LNCaP clone FGC (cell line): ENCODE results near the gene ARHGAP20.

Experiments used
- DNase-seq: peaks from one replicate; pipeline ENCODE4 v3.0.0-alpha.2; 2011; ENCODE audit warnings: low read depth
- H3K4me3 ChIP-seq: 2 replicates; pipeline ENCODE4 v1.5.1; 2011; ENCODE audit warnings: mild to moderate bottlenecking, low read depth, low read length, control low read depth
- CTCF ChIP-seq: IDR thresholded peaks from 2 replicates; pipeline ENCODE4 v1.5.1; 2012; ENCODE audit warnings: mild to moderate bottlenecking; ENCODE audit not compliant: control insufficient read depth, insufficient read depth; ENCODE audit errors: extremely low read depth

ARHGAP20 gene, protein sequence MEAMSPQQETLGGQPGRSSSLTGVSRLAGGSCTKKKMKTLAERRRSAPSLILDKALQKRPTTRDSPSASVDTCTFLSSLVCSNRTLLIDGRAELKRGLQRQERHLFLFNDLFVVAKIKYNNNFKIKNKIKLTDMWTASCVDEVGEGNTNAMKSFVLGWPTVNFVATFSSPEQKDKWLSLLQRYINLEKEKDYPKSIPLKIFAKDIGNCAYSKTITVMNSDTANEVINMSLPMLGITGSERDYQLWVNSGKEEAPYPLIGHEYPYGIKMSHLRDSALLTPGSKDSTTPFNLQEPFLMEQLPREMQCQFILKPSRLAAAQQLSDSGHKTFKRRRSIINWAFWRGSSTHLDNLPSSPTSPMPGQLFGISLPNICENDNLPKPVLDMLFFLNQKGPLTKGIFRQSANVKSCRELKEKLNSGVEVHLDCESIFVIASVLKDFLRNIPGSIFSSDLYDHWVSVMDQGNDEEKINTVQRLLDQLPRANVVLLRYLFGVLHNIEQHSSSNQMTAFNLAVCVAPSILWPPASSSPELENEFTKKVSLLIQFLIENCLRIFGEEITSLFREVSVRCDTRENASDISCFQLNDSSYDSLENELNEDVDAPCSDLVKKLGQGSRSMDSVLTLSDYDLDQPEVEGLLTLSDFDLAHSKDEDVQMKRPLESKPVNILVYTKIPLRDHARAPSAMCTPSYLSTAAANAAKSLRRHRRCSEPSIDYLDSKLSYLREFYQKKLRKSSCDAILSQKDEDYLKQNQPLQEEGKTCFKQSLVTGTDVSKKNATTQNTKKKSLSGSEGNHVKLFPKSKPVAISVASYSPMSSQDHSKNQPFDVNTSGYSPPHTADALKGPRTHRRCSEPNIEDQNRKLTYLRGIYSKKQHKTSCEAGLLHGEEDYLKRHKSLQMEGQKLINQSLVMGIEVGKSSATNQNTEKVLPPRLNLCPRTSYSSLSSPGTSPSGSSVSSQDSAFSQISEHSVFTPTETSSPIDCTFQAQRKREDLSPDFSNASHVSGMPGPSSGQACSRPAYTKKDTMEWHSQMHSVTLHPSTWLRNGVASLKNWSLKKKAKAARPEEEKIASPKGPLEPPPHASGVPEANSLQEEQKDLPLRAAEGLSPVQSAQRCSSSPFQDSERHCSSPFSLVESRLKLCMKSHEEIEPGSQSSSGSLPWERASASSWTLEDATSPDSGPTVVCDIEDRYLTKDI

DNA sequence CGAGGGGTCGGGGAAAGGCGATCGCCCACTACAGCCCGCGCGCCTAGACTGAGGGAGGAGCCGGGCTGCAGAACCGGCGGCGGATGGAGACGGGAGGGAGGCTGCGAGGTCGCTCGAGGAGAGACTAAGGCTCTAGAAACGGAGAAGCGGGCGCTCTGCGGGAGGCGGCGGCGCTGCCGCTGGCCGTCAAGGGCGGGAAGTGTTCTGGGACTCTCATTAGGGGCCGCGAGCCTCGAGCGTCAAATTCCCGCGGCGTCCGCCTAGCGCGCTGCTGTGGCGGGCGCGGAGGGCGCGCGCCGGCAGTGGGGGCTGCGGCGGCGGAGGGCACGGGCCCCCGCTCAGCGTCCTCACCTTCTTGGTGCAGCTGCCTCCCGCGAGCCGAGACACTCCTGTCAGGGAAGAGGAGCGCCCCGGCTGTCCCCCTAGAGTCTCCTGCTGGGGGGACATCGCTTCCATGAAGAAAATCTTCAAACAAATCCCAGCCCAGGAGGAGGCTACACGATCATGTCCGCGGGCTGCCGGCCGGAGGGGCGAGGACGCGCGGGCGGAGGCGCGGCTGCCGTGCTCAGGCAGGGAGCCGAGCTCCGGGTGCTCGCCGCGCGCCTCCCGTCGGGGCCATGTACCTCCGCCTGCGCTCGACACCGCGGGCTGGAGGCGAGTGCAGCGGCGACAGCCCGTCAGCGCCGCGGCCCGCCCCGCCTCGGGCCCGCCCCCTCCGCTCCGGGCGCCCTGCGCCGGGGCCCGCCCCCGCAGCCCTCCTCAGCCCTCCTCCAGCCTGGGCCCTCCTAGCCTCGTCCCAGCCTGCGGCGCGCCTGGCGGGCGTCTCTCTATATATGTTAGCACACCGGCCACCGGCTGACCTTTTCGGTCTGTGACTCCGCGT, at the start of gene ARHGAP20:
Gene ARHGAP20 (minus strand): TSS at position 662 of the 883 bp plus-strand sequence. CDS start 206 bp downstream, at position 456.
- no peak for DNase-seq
- TF ChIP-seq CTCF, result no peak
- peak within 1 kb of the TSS; percentile 56 for H3K4me3 ChIP-seq

DNA sequence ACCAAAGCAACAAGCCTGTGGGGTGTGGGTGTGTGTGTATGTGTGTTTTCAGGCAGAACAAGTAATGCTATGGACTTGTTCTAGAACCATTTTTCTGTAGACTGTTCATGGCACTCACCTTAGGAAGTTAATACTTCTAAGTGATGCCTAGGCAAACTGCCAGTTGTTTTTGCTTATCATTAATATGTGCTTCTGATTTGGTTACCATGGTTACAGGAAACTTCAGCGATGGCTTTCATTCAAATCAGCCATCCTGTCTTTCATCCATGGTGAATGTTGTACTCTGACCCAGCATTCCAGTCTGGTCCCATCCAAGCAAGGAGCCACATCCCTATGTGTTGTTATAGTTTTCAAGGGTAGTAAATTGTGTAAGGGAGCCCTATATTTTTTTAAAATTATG, 49.8 kb upstream of the ARHGAP20 start:
- no peak for TF ChIP-seq CTCF
- DNase-seq, result no peak
- no peak overlapping the region for H3K4me3 ChIP-seq

- no peak for DNase-seq
- TF ChIP-seq CTCF, result no peak
- no peak overlapping the region for H3K4me3 ChIP-seq
Observed at GRCh38 chr11:110761131-110761530, 48.9 kb upstream of the ARHGAP20 start.

DNA sequence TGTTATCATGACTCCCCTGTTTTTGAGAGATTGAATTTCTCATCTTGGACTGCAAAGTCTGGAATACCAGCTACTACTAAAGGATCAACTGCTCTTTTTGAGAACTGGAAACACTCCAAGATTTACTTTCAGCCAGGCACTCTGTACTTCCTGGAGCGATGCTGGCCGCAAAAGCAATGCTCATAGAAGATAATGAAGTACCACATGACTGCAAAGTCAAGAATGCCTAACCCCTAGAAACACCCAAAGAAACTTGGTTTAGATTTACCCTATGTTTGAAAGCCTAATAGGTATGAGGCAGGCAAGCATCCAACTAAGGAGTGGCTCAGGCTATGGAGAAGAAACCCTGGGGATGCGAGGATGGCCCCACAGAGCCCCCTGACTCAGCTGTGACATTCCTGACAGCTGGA, 47.7 kb upstream of the ARHGAP20 start:
- TF ChIP-seq CTCF, result no peak
- DNase-seq, result no peak
- no peak overlapping the region for H3K4me3 ChIP-seq

DNA sequence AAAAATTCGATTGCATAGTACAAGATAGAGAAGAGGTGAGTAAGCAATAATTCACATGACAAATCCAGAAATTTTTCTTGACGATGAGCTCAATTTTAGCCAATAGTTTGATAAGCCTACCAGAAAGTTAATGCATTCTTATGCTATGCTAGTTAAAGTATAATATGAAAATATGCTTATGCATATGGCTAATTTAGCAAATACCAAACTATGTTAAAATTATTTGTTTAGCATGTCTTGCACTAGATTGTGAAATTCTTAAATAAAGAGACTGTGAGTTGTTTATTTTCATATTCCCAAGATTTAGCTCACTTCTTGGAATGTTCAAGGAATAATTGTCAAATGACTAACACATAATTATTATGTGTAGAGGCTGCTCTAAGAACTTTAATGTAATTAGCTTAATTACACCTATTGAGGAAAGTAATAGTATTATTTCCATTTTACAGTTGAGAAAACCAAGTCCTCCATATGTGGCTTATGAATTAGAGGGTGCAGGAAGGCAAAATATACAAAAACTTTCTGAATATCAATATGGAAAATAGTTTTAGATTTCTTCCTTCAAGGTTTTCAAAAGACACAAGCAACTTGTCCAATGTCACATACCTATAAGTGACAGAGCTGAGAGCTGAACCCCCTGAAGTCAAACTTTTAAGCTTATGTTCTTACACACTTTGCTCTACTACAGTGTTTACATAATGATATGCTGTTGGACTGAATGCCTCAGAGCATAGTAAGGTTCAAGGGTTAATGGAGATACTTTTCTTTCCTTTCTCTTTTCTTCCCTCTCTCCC, 45.9 kb upstream of the ARHGAP20 start:
- no peak for TF ChIP-seq CTCF
- DNase-seq, result no peak
- no peak overlapping the region for H3K4me3 ChIP-seq
